HFFc6 (cell line): ENCODE data around the gene PSME1. TPM values are rescaled to one million over a fixed set of nuclear protein-coding genes. Genes with fewer than 3 reads are reported as not detected.

Experiments
- DNase-seq: peaks from one replicate; pipeline ENCODE4 v3.0.0-alpha.2; 2018
- H3K27ac Mint-ChIP-seq: 2 replicates; pipeline ENCODE4 v1.8.0; 2020; ENCODE audit warnings: mild to moderate bottlenecking, mixed read lengths
- H3K27me3 Mint-ChIP-seq: 2 replicates; pipeline ENCODE4 v1.8.0; 2021; ENCODE audit warnings: mild to moderate bottlenecking, moderate library complexity, mixed read lengths; ENCODE audit not compliant: insufficient read depth
- H3K36me3 Mint-ChIP-seq: 2 replicates; pipeline ENCODE4 v1.8.0; 2021; ENCODE audit warnings: low read depth, mixed read lengths
- H3K4me1 Mint-ChIP-seq: 2 replicates; pipeline ENCODE4 v1.8.0; 2020; ENCODE audit warnings: low read depth, mixed read lengths
- H3K4me3 Mint-ChIP-seq: 2 replicates; pipeline ENCODE4 v1.8.0; 2020; ENCODE audit warnings: mild to moderate bottlenecking, moderate library complexity, mixed read lengths
- H3K9me3 Mint-ChIP-seq: 2 replicates; pipeline ENCODE4 v1.8.0; 2020; ENCODE audit warnings: mild to moderate bottlenecking, mixed read lengths
- total RNA-seq, 6 experiments: library from RNA; stranded (reverse); fragmentation: NEBNext Ultra II Directional; extraction: Animal tissue kit (Norgen Biotek cat#: 25700); gene quantifications; 2 replicates in 1 of 6; 3 replicates in 5 of 6; pipeline ENCODE4 v1.2.3, GENCODE V29; 2021
- TF ChIP-seq, protein P1 (sequence below): fragments of 200-600 bp; sonication (generic); IDR thresholded peaks from 2 replicates; pipeline ENCODE4 v1.5.0; 2021; ENCODE audit warnings: antibody characterized with exemption, mild to moderate bottlenecking

The PSME1 gene
- total RNA-seq, 6 experiments from 2014 or later = 88.4 to 120 (median 113) TPM

DNA sequence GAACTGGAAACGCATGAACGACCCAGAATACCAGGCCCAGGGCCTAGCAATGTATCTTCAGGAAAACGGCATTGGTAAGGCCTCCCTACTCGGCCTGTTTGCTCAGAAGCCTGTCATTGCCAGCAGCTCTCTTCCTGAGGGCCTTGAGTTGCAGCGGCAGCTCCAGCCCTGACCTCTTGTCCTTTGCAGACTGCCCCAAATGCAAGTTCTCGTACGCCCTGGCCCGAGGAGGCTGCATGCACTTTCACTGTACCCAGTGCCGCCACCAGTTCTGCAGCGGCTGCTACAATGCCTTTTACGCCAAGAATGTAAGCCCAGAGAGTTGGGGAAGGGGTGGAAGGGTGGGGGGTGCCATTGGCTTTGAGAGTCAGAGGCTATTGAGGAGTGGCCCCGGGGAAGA lies 21.3 kb downstream of the PSME1 start:
- TF ChIP-seq, protein P1, sequence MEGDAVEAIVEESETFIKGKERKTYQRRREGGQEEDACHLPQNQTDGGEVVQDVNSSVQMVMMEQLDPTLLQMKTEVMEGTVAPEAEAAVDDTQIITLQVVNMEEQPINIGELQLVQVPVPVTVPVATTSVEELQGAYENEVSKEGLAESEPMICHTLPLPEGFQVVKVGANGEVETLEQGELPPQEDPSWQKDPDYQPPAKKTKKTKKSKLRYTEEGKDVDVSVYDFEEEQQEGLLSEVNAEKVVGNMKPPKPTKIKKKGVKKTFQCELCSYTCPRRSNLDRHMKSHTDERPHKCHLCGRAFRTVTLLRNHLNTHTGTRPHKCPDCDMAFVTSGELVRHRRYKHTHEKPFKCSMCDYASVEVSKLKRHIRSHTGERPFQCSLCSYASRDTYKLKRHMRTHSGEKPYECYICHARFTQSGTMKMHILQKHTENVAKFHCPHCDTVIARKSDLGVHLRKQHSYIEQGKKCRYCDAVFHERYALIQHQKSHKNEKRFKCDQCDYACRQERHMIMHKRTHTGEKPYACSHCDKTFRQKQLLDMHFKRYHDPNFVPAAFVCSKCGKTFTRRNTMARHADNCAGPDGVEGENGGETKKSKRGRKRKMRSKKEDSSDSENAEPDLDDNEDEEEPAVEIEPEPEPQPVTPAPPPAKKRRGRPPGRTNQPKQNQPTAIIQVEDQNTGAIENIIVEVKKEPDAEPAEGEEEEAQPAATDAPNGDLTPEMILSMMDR = no peak
- DNase-seq = no peak
- Mint-ChIP-seq H3K27me3 (peaks cover 3% of the 10 kb centered on the region; the same call in 1 of the 2 replicates), H3K27ac (no peak overlapping the region), H3K9me3 (no peaks in the 10 kb centered on the region), H3K4me1 (peaks cover 18% of the 10 kb centered on the region), H3K4me3 (no peak overlapping the region), H3K36me3 (peaks cover 34% of the 10 kb centered on the region)

GRCh38 chr14:24159777-24160498 lies 23.9 kb downstream of the PSME1 start:
- H3K4me1 Mint-ChIP-seq = peaks cover 26% of the 10 kb centered on the region
- H3K27me3 Mint-ChIP-seq = peaks cover 3% of the 10 kb centered on the region; the same call in 1 of the 2 replicates
- no peak overlapping the region for H3K4me3 Mint-ChIP-seq
- DNase-seq = no peak
- peak overlapping the region; percentile 36 for H3K27ac Mint-ChIP-seq
- TF ChIP-seq, protein P1 = no peak
- no peaks in the 10 kb centered on the region for H3K9me3 Mint-ChIP-seq
- peaks cover 30% of the 10 kb centered on the region for H3K36me3 Mint-ChIP-seq

DNA sequence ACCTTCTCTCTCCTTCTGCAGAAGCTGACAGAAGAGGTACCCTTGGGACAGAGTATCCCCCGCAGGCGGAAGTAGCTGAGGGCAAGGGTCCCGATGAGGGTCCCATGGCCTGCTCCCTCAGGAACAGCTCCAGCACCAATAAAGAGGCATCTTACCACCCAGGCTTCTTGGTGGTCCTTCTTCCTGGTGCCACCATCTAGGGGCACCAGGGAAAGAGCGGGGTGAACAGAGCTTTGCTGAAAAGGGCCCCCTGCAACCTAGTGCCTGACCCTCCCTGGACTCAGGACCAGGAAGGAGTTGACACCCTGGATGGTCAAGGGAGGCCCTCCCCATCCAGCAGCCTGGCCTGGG lies 24.5 kb downstream of the PSME1 start:
- TF ChIP-seq, protein P1 = no peak
- no peak overlapping the region for H3K4me3 Mint-ChIP-seq
- peaks cover 3% of the 10 kb centered on the region; the same call in 1 of the 2 replicates for H3K27me3 Mint-ChIP-seq
- no peaks in the 10 kb centered on the region for H3K9me3 Mint-ChIP-seq
- peaks cover 30% of the 10 kb centered on the region for H3K36me3 Mint-ChIP-seq
- peak overlapping the region; percentile 89 for H3K27ac Mint-ChIP-seq
- H3K4me1 Mint-ChIP-seq = peaks cover 26% of the 10 kb centered on the region
- no peak for DNase-seq

GRCh38 chr14:24160850-24161804 lies 25.1 kb downstream of the PSME1 start, which contains the start of gene IRF9:
Gene IRF9 (plus strand): TSS chr14:24161265. CDS start chr14:24162145, 880 bp downstream.
- H3K27ac Mint-ChIP-seq = peak within 1 kb of the TSS; percentile 89
- peaks cover 26% of the 10 kb centered on the region for H3K4me1 Mint-ChIP-seq
- peak within 1 kb of the TSS; percentile 94 for H3K4me3 Mint-ChIP-seq
- H3K27me3 Mint-ChIP-seq = peaks cover 3% of the 10 kb centered on the region; the same call in 1 of the 2 replicates
- TF ChIP-seq, protein P1 = peak; percentile 98
- H3K9me3 Mint-ChIP-seq = no peaks in the 10 kb centered on the region
- DNase-seq = peak; percentile 93
- peaks cover 24% of the 10 kb centered on the region for H3K36me3 Mint-ChIP-seq

- TF ChIP-seq, protein P1 = no peak
- Mint-ChIP-seq H3K4me3 (peak overlapping the region; percentile 94), H3K27me3 (peaks cover 3% of the 10 kb centered on the region; the same call in 1 of the 2 replicates), H3K9me3 (no peaks in the 10 kb centered on the region), H3K27ac (peak overlapping the region; percentile 89), H3K4me1 (peaks cover 26% of the 10 kb centered on the region), H3K36me3 (peaks cover 18% of the 10 kb centered on the region)
- peak; percentile 9 for DNase-seq
Measured at GRCh38 chr14:24162093-24162492, 26.1 kb downstream of the PSME1 start.
